SK-N-SH (cell line): ENCODE results near the gene VKORC1L1. TPM values are rescaled to one million over a fixed set of nuclear protein-coding genes. Genes with fewer than 3 reads are reported as not detected.

Source experiments
- CTCF ChIA-PET: fragments of 300-600, 350-600 bp; formaldehyde crosslinking; extraction: SDS; loops from one replicate; lab custom pipeline; 2021; lab: Yijun Ruan, JAX
- POLR2A ChIA-PET: fragments of 350-600 bp; sonication (Branson Sonifier 250); formaldehyde crosslinking; extraction: SDS; loops from one replicate; lab custom pipeline; 2020; ENCODE audit warnings: antibody characterized with exemption, inconsistent platforms; lab: Yijun Ruan, JAX
- DNase-seq: peaks from one replicate; pipeline ENCODE4 v3.0.0; 2012
- H2AFZ ChIP-seq: fragments of 200-600 bp; sonication (generic); 2 replicates; pipeline ENCODE4 v1.8.1; 2016; ENCODE audit warnings: antibody characterized with exemption, mild to moderate bottlenecking, low read depth
- H3F3A ChIP-seq: fragments of 200-600 bp; sonication (generic); replicated peaks from 2 replicates; pipeline ENCODE3; 2016; ENCODE audit warnings: antibody characterized with exemption, mild to moderate bottlenecking; ENCODE audit not compliant: insufficient read depth
- H3K27ac ChIP-seq, 2 experiments: fragments of 200-500 bp in 1 of 2; fragments of 200-600 bp in 1 of 2; sonication (Bioruptor generic) in 1 of 2; sonication (generic), shearing (Covaris generic) in 1 of 2; 2 replicates each; pipeline versions ENCODE4 v1.5.1 to v1.6.1; 2014 to 2016; ENCODE audit warnings: low read depth in 2 of 2, inconsistent platforms in 1 of 2, low read length in 1 of 2, mild to moderate bottlenecking in 1 of 2, mixed read lengths in 1 of 2
- H3K27me3 ChIP-seq: fragments of 200-600 bp; sonication (generic), shearing (Covaris generic); 2 replicates; pipeline ENCODE4 v1.6.1; 2016; ENCODE audit warnings: mixed run types; ENCODE audit not compliant: insufficient read depth
- H3K36me3 ChIP-seq, 2 experiments: fragments of 200-500 bp in 1 of 2; fragments of 200-600 bp in 1 of 2; sonication (Bioruptor generic) in 1 of 2; sonication (generic) in 1 of 2; replicated peaks in 1 of 2; 2 replicates each; pipeline versions ENCODE3 to v1.5.1; 2014 to 2016; ENCODE audit warnings: low read length in 1 of 2, mild to moderate bottlenecking in 1 of 2; ENCODE audit not compliant: insufficient read depth in 2 of 2, control insufficient read depth in 1 of 2
- H3K4me1 ChIP-seq, 2 experiments: fragments of 200-500 bp in 1 of 2; fragments of 200-600 bp in 1 of 2; sonication (Bioruptor generic) in 1 of 2; sonication (generic), shearing (Covaris generic) in 1 of 2; 2 replicates each; pipeline versions ENCODE4 v1.5.1 to v1.6.1; 2014 to 2016; ENCODE audit warnings: low read depth in 1 of 2, low read length in 1 of 2, mixed run types in 1 of 2; ENCODE audit not compliant: insufficient read depth in 2 of 2, control insufficient read depth in 1 of 2
- H3K4me2 ChIP-seq: fragments of 200-600 bp; sonication (generic), shearing (Covaris generic); 2 replicates; pipeline ENCODE4 v1.6.1; 2017; ENCODE audit warnings: mixed run types
- H3K4me3 ChIP-seq, 2 experiments: fragments of 200-500 bp in 1 of 2; fragments of 200-600 bp in 1 of 2; sonication (Bioruptor generic) in 1 of 2; sonication (generic), shearing (Covaris generic) in 1 of 2; 2 replicates each; pipeline versions ENCODE4 v1.5.1 to v1.8.1; 2014 to 2016; ENCODE audit warnings: low read depth in 2 of 2, inconsistent platforms in 1 of 2, low read length in 1 of 2, mild to moderate bottlenecking in 1 of 2, mixed read lengths in 1 of 2, moderate library complexity in 1 of 2
- H3K79me2 ChIP-seq: fragments of 200-600 bp; sonication (generic); 2 replicates; pipeline ENCODE4 v1.8.1; 2017; ENCODE audit warnings: mild to moderate bottlenecking; ENCODE audit not compliant: insufficient read depth
- H3K9ac ChIP-seq: fragments of 200-600 bp; sonication (generic); 2 replicates; pipeline ENCODE4 v1.6.1; 2017; ENCODE audit warnings: mixed run types
- H3K9me2 ChIP-seq: fragments of 200-600 bp; sonication (generic); 2 replicates; pipeline ENCODE4 v1.6.1; 2017; ENCODE audit warnings: mixed run types
- H3K9me3 ChIP-seq: fragments of 200-600 bp; sonication (generic); 2 replicates; pipeline ENCODE4 v1.6.1; 2017; ENCODE audit warnings: mixed run types, mild to moderate bottlenecking, moderate library complexity
- H4K20me1 ChIP-seq: fragments of 200-600 bp; sonication (generic); 2 replicates; pipeline ENCODE4 v1.6.1; 2017; ENCODE audit warnings: mild to moderate bottlenecking, mixed run types; ENCODE audit not compliant: insufficient read depth
- CTCF ChIP-seq: fragments of 200-600 bp; sonication (generic); IDR thresholded peaks from 2 replicates; pipeline ENCODE4 v1.6.1; 2017; ENCODE audit warnings: antibody characterized with exemption, mild to moderate bottlenecking, moderate library complexity
- FOXJ3 ChIP-seq: sonication (generic); formaldehyde crosslinking; IDR thresholded peaks from 2 replicates; pipeline ENCODE4 v1.5.1; 2020; ENCODE audit warnings: mild to moderate bottlenecking, missing genetic modification reagents
- IRF3 ChIP-seq: fragments of 150-350 bp; IDR thresholded peaks from 2 replicates; pipeline ENCODE4 v1.6.1; 2016; ENCODE audit warnings: mild to moderate bottlenecking, low read depth, low read length
- REST ChIP-seq: IDR thresholded peaks from 2 replicates; pipeline ENCODE4 v1.6.1; 2012; ENCODE audit warnings: mild to moderate bottlenecking, low read depth, low read length, moderate library complexity
- RFX5 ChIP-seq: IDR thresholded peaks from 2 replicates; pipeline ENCODE4 v1.6.1; 2012; ENCODE audit warnings: mild to moderate bottlenecking, improper control_type of control experiment, low read length
- RXRA ChIP-seq: IDR thresholded peaks from 2 replicates; pipeline ENCODE4 v1.4.0; 2012; ENCODE audit warnings: low read depth, mild to moderate bottlenecking, borderline replicate concordance
- SIN3A ChIP-seq: IDR thresholded peaks from 2 replicates; pipeline ENCODE4 v1.6.1; 2012; ENCODE audit warnings: low read depth, mild to moderate bottlenecking, low read length, moderate library complexity, borderline replicate concordance
- TEAD4 ChIP-seq: IDR thresholded peaks from 2 replicates; pipeline ENCODE4 v1.4.0; 2012; ENCODE audit warnings: mild to moderate bottlenecking, borderline replicate concordance; ENCODE audit not compliant: insufficient read depth
- WGBS: methylation state at CpG from one replicate; pipeline ENCODE4 v1.1.6; 2017; ENCODE audit warnings: low lambda C conversion rate; 5-methylcytosine and 5-hydroxymethylcytosine counted together
- polyA plus RNA-seq, 3 experiments: library from polyadenylated mRNA; depleted of rRNA; stranded (reverse); fragments of >200 nt; gene quantifications; 2 replicates each; pipeline ENCODE4 v1.2.3, GENCODE V29; 2012

VKORC1L1 gene
- polyA plus RNA-seq, 1 of the 3 experiments (the other 2 are of a cell fraction), result 14.7 TPM

GRCh38 chr7:65971021-65971420 lies 98.1 kb downstream of the VKORC1L1 start:
- H3K27ac ChIP-seq, result no peak overlapping the region
- peaks cover 20 to 65% of the 10 kb centered on the region in 2 experiments for H3K36me3 ChIP-seq
- H3K9me2 ChIP-seq, result no peaks in the 10 kb centered on the region
- WGBS, result over 99% methylated on average over 8 of the region's 8 CpGs
- CTCF ChIA-PET, result no interaction called here
- H2AFZ ChIP-seq, result no peak overlapping the region
- no peak for TF ChIP-seq RFX5
- no peak for TF ChIP-seq IRF3
- no peak for TF ChIP-seq FOXJ3 (CRISPR knock-in tag)
- no peak for TF ChIP-seq REST
- no peak for TF ChIP-seq CTCF
- no peak for DNase-seq
- H3F3A ChIP-seq, result no peaks in the 10 kb centered on the region
- no peaks in the 10 kb centered on the region for H3K79me2 ChIP-seq
- POLR2A ChIA-PET, result interaction anchor here (1.5 kb wide), 1 partner anchor 10 kb away, joined by 6 read pairs; no protein-coding TSS in a partner anchor
- no peak overlapping the region for H3K4me3 ChIP-seq
- no peaks in the 10 kb centered on the region for H3K4me1 ChIP-seq
- no peaks in the 10 kb centered on the region for H4K20me1 ChIP-seq
- no peak overlapping the region for H3K4me2 ChIP-seq
- H3K27me3 ChIP-seq, result no peaks in the 10 kb centered on the region
- H3K9me3 ChIP-seq, result no peaks in the 10 kb centered on the region
- no peak overlapping the region for H3K9ac ChIP-seq

- Histone ChIP-seq H2AFZ (no peak overlapping the region), H3K9me2 (no peaks in the 10 kb centered on the region), H3K36me3 (peaks cover 15 to 49% of the 10 kb centered on the region in 2 experiments), H4K20me1 (peaks cover 4% of the 10 kb centered on the region; the same call in 1 of the 2 replicates), H3K9ac (no peak overlapping the region), H3K4me2 (no peak overlapping the region), H3K4me1 (no peaks in the 10 kb centered on the region), H3F3A (no peaks in the 10 kb centered on the region), H3K27ac (no peak overlapping the region), H3K9me3 (no peaks in the 10 kb centered on the region), H3K79me2 (no peaks in the 10 kb centered on the region), H3K4me3 (no peak overlapping the region), H3K27me3 (no peaks in the 10 kb centered on the region)
- POLR2A ChIA-PET, result no interaction called here
- 92% methylated on average over 13 of the region's 13 CpGs for WGBS
- no peak for DNase-seq
- TF ChIP-seq RFX5 (no peak), IRF3 (no peak), RXRA (no peak), REST (no peak), SIN3A (no peak), TEAD4 (no peak)
- CTCF ChIA-PET, result no interaction called here
Observed at GRCh38 chr7:65972976-65973375, 100.1 kb downstream of the VKORC1L1 start.
